GM13976 (cell line): Measurements from ENCODE around the gene ARHGAP11A.

Source experiments
- DNase-seq: peaks from one replicate; pipeline ENCODE4 v3.0.0; 2012; ENCODE audit warnings: low spot score
- in situ Hi-C: fragments of 300-500 bp; cut with MboI; formaldehyde crosslinking; loops from one replicate; pipeline ENCODE4 v1.12.0; 2022; ENCODE audit warnings: low sequenced_read_pairs, mixed read lengths, inconsistent platforms; ENCODE audit not compliant: unreplicated experiment
- TF ChIP-seq, protein P1 (sequence below): IDR thresholded peaks from 2 replicates; pipeline ENCODE4 v1.5.1; 2012; ENCODE audit warnings: borderline replicate concordance, mild to moderate bottlenecking; ENCODE audit not compliant: insufficient read depth; ENCODE audit errors: extremely low read depth, missing control alignments, control extremely low read depth

ARHGAP11A gene

DNA sequence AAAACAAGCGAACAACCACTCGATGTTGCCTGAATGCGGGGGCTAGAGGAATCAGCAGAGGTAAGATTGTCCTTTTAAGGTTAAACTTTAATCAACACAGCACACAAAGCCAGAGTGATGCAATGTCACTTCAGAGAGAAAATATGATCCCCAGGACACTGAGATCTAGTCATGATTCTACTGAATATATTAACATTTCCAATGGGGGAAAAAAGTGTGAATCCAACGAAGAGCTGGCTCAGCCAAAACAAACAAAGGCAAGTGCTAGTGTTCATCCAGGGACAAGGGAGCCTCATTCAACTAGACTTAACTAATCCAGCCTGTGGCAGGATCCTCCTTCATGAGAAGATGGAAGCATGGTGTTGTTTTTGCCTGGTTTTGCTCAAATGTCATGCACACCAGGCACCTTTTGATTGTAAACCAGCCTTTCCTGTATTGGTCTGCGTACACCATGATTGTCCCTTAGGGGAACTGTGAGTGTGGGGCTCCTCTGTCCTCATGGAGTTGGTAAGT, 62.0 kb downstream of the ARHGAP11A start:
- TF ChIP-seq, protein P1, sequence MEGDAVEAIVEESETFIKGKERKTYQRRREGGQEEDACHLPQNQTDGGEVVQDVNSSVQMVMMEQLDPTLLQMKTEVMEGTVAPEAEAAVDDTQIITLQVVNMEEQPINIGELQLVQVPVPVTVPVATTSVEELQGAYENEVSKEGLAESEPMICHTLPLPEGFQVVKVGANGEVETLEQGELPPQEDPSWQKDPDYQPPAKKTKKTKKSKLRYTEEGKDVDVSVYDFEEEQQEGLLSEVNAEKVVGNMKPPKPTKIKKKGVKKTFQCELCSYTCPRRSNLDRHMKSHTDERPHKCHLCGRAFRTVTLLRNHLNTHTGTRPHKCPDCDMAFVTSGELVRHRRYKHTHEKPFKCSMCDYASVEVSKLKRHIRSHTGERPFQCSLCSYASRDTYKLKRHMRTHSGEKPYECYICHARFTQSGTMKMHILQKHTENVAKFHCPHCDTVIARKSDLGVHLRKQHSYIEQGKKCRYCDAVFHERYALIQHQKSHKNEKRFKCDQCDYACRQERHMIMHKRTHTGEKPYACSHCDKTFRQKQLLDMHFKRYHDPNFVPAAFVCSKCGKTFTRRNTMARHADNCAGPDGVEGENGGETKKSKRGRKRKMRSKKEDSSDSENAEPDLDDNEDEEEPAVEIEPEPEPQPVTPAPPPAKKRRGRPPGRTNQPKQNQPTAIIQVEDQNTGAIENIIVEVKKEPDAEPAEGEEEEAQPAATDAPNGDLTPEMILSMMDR: no peak
- in situ Hi-C loops: no loop called here
- no peak for DNase-seq

DNA sequence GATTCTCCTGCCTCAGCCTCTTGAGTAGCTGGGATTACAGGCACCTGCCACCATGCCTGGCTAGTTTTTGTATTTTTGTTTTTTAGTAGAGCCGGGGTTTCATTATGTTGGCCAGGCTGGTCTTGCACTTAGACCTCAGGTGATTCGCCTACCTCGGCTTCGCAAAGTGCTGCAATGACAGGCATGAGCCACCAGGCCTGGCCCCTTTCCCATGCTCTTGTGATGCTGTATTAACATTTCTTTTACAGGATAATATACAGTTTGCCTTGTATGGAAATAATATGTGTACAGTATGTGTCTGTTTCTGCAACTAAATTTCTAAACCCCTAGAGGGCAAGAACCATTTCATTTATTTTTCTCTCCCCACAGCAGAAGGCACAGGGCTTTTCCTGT, 64.0 kb downstream of the ARHGAP11A start:
- no peak for DNase-seq
- in situ Hi-C loops: no loop called here
- TF ChIP-seq, protein P1: no peak

DNA sequence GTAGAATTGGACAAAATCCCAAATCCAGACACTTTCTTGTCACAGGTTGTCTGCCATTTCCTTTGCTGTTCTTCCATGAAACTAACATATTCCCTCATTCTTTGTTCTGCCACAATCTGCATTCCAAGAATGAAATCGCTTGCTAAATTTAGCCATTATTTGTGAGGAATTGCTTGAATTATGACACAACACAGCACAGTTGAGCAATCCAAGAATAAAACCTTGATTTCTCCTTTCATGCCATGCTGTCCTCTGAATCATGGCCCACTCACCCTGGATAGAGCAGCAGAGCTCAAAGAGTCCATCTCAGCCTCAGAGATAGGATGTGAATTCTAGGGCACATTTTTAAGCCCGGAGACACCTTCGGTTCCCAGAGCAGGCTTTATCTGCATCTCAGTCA, 67.3 kb downstream of the ARHGAP11A start:
- in situ Hi-C loops: no loop called here
- no peak for DNase-seq
- TF ChIP-seq, protein P1: no peak

DNA sequence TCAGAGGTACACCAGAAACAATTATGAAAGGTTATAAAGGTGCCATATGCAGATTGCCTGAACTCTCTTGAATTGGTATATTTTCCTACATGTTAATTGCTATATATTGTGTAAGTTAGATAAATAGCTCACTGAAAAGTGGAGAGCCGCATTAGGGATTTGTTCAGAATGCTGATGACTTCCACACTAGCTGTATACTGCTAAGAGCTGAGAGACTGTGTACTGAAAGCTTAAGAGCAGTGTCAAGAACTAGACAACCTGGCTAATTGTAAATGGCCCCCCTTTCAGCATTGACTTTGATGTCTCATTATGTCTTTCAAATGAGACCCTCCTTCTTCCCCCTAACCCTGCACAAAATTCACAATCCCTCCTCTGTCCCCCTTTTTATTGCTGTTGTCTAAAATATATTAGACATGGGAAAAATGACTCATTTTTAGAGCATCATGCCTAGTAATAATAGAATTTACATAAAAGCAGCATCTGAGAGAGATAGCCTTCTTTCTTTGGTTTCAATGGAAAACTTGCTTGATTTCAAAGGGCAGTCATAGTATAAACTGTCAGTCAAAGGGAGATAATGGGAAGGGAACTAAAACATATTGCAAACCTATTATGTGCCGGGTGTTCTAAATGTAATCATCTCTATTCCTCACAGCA, 67.8 kb downstream of the ARHGAP11A start:
- TF ChIP-seq, protein P1: no peak
- DNase-seq: no peak
- in situ Hi-C loops: no loop called here

DNA sequence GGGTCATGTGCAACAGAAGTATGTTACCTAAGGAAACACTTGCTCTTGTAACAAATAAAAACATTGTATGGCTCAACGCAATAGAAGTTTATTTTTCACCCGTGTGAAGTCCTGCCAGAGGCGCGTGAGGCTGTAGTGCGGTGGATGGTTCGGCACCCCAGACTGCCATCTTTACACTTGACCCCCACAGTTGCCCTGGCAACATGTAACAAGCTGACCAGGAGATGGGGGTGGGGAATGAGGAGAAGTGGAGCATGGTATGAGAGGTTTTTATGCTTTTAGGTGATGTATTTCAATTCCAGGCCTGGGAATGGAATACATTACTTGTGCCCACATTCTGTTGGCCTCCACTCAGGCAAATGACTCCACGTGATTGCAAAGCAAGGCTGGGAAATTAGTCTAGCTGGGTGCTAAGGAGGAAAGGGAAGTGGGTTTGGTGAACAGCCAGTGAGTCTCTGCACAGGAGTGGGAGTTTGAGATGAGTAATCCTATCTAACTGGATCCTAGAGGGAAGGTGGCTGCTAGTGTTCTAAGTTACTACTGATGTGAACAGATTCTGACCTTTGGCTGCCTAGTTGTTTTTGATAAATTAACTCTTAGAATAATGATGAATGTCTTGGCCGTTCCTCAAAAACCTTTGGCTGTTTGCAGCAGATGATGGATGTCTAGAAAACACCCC, 68.7 kb downstream of the ARHGAP11A start:
- no peak for DNase-seq
- TF ChIP-seq, protein P1: no peak
- in situ Hi-C loops: no loop called here

DNA sequence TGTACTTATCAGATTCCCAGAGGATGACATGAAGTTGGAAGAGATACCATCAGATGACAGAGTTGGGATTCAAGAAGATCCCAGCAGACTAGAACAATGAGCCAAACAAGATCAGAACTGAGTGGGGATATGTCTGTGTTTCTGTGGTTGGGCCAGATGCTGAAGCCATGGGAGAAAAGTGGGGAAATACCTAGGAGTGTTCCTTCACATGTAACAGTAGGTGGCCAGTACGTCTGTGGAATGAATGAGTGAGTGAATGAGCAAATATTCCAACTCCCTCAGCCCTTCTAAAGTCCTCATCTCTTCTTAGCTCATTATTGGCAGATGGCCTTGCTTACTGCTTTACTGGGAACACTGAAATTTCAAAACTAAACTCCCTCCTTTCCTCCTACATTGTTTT, 70.3 kb downstream of the ARHGAP11A start:
- in situ Hi-C loops: no loop called here
- TF ChIP-seq, protein P1: no peak

More for the DNA sequence above, 70.3 kb downstream of the ARHGAP11A start:
- no peak for DNase-seq
